HG03066 (cell line): ENCODE data around the gene SPINK7.

Experiments
- ATAC-seq: cut with Tn5 transposase; IDR thresholded peaks from one replicate; pipeline ENCODE4 v1.9.1; 2021; ENCODE audit warnings: low read depth; ENCODE audit not compliant: unreplicated experiment

The SPINK7 gene

GRCh38 chr5:148343603-148344487, 31.6 kb downstream of the SPINK7 start:
- no peak for ATAC-seq

- no peak for ATAC-seq
Observed at GRCh38 chr5:148347706-148348105, 35.5 kb downstream of the SPINK7 start.

- ATAC-seq = no peak
Observed at GRCh38 chr5:148352696-148353095, 40.5 kb downstream of the SPINK7 start.

GRCh38 chr5:148353634-148354033, 41.4 kb downstream of the SPINK7 start:
- no peak for ATAC-seq

- ATAC-seq = no peak
Observed at GRCh38 chr5:148364343-148364742, 52.1 kb downstream of the SPINK7 start.
